ENCODE results near the gene KCNJ6. TPM values are rescaled to one million over a fixed set of nuclear protein-coding genes. Genes with fewer than 3 reads are reported as not detected.

KCNJ6 gene
- total RNA-seq, 1 donor from 2014 or later, result 10.5 TPM

DNA sequence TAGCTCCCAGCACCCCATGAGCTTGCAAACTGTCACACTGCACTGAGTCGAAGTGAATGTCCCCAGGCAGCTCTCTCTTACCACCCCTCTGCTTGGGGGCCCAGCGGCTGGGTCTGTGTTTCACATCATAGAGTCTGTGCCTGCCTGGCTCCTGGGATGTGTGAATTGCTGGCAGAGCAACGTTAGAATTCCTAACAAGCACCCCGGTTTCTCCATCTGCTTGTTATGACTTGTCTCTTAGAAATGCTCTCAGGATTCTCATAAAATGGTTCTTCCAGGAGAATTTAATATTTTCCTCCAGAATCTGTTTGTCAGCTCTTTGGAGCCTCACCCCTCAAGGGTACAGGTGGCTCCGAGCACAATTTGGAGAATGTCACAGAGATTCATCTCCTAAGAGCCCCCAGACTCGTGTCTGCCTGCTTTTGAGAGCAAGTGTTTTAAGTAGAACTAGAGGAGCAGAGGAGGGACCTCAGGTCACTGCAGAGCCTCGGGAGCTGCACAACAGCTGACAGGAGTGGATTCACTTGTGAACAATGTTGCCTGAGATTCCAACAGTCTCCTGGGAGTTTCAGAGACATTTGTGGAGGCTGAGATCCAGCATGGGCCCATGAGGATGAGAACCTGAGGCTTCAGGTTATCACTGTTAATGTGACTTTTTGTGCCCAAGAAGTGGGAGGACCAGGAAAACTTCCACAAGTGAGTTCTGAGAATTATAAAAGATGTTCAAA lies 131.5 kb downstream of the KCNJ6 start:
- no peak for DNase-seq (ENCODE audit: extremely low spot score, unreplicated experiment)
- Mint-ChIP-seq H3K36me3 (ENCODE audit: unreplicated experiment) (peaks cover 5% of the 10 kb centered on the region), H3K27me3 (ENCODE audit: unreplicated experiment) (no peaks in the 10 kb centered on the region), H3K9me3 (ENCODE audit: unreplicated experiment) (peaks cover 7% of the 10 kb centered on the region), H3K4me3 (ENCODE audit: unreplicated experiment) (no peak overlapping the region), H3K27ac (ENCODE audit: unreplicated experiment) (peak overlapping the region; percentile 47), H3K4me1 (ENCODE audit: unreplicated experiment) (peaks cover 39% of the 10 kb centered on the region)
- TF ChIP-seq, protein P1, sequence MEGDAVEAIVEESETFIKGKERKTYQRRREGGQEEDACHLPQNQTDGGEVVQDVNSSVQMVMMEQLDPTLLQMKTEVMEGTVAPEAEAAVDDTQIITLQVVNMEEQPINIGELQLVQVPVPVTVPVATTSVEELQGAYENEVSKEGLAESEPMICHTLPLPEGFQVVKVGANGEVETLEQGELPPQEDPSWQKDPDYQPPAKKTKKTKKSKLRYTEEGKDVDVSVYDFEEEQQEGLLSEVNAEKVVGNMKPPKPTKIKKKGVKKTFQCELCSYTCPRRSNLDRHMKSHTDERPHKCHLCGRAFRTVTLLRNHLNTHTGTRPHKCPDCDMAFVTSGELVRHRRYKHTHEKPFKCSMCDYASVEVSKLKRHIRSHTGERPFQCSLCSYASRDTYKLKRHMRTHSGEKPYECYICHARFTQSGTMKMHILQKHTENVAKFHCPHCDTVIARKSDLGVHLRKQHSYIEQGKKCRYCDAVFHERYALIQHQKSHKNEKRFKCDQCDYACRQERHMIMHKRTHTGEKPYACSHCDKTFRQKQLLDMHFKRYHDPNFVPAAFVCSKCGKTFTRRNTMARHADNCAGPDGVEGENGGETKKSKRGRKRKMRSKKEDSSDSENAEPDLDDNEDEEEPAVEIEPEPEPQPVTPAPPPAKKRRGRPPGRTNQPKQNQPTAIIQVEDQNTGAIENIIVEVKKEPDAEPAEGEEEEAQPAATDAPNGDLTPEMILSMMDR (IDR thresholded peaks at IDR 0.05), result no peak

DNA sequence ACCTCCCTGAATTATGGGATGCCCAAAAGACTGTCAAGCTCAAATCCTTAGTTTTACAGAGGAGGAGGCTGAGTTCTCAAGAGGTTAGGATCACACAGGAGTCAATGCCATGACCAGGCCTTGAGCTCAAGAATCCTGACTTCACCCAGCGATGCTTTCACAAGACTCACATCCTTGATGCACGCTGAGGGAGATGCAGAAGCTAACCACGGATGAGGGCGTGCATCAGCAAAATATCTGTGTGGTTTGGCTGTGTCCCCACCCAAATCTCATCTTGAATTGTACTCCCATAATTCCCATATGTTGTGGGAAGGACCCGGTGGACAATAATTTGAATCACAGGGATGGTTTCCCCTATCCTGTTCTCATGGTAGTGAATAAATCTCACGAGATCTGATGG lies 133.2 kb downstream of the KCNJ6 start:
- Mint-ChIP-seq H3K4me3 (ENCODE audit: unreplicated experiment) (no peak overlapping the region), H3K36me3 (ENCODE audit: unreplicated experiment) (peaks cover 7% of the 10 kb centered on the region)

DNA sequence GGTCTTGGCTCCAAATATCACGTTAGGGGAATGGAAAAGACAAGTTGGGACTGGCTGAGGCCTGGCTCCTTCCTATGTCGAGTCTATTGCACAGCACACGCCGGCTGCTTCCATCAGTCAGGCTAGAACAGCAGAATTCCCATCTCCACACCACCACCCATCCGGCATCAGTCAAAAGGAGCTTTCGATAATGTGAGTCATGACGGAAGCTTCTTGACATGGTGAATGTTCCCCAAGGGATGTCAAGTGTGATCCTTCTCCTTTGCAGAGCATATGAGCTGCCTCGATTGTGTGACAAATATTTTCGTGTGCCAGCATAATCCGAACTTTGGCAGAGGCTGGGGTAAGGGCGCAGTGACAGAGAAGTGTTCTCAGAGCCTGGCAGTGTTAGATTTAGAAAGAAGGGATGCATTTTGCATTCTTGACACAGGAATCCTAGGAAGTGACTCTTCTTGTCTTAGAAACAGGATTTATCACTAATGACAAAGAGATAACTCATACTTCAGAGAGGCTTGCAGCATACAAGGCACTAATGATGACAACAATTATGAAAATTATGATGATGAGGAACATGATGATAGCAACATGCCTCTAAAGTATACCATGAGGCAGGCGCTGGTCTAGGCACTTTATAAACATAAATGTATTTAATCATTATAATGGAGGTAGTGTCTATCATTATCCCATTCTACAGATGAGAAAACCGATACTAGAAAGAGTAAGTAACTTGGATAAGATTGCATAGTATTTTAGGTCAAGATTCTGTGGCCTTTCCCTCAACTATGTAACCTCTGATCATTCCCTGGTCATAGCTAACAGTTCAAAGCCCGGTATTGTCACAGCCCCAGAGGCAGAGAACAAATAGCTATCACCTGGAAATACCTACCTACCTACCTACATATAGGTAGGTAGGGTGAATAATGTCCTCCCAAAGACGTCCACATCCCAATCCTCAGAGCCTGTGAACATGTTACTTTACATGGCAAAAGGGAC lies 135.0 kb downstream of the KCNJ6 start:
- Mint-ChIP-seq H3K4me1 (ENCODE audit: unreplicated experiment) (peaks cover 18% of the 10 kb centered on the region), H3K4me3 (ENCODE audit: unreplicated experiment) (no peak overlapping the region), H3K27me3 (ENCODE audit: unreplicated experiment) (no peaks in the 10 kb centered on the region), H3K36me3 (ENCODE audit: unreplicated experiment) (peaks cover 11% of the 10 kb centered on the region), H3K27ac (ENCODE audit: unreplicated experiment) (no peak overlapping the region), H3K9me3 (ENCODE audit: unreplicated experiment) (peaks cover 4% of the 10 kb centered on the region)
- TF ChIP-seq, protein P1 (IDR thresholded peaks at IDR 0.05), result no peak
- no peak for DNase-seq (ENCODE audit: extremely low spot score, unreplicated experiment)

More for the DNA sequence above, 133.2 kb downstream of the KCNJ6 start:
- Mint-ChIP-seq H3K4me1 (ENCODE audit: unreplicated experiment) (peaks cover 36% of the 10 kb centered on the region), H3K9me3 (ENCODE audit: unreplicated experiment) (peaks cover 4% of the 10 kb centered on the region), H3K27ac (ENCODE audit: unreplicated experiment) (no peak overlapping the region), H3K27me3 (ENCODE audit: unreplicated experiment) (no peaks in the 10 kb centered on the region)
- no peak for DNase-seq (ENCODE audit: extremely low spot score, unreplicated experiment)
- TF ChIP-seq, protein P1 (IDR thresholded peaks at IDR 0.05), result no peak

DNA sequence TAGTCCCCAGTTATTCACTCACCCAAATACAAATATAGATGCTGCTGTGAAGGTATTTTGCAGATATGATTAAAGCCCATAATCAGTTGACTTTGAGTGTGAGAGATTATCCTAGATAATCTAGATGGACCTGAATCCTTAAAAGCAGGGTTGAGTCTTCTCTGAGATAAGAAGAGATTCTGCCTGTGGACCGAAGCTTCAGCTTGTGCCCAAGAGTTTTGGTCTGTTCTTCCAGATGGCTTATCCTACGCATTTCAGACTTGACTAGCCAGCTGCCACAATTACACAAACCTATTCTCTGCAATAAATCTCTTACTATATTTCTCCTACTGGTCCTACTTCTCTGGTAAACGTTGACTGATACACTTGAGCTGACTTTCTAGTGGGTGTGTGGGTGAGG lies 145.1 kb downstream of the KCNJ6 start:
- H3K27me3 Mint-ChIP-seq (ENCODE audit: unreplicated experiment), result no peaks in the 10 kb centered on the region
- no peaks in the 10 kb centered on the region for H3K36me3 Mint-ChIP-seq (ENCODE audit: unreplicated experiment)
- H3K27ac Mint-ChIP-seq (ENCODE audit: unreplicated experiment), result no peak overlapping the region
- peaks cover 16% of the 10 kb centered on the region for H3K4me1 Mint-ChIP-seq (ENCODE audit: unreplicated experiment)
- DNase-seq (ENCODE audit: extremely low spot score, unreplicated experiment), result no peak
- no peaks in the 10 kb centered on the region for H3K9me3 Mint-ChIP-seq (ENCODE audit: unreplicated experiment)
- no peak overlapping the region for H3K4me3 Mint-ChIP-seq (ENCODE audit: unreplicated experiment)
- TF ChIP-seq, protein P1 (IDR thresholded peaks at IDR 0.05), result no peak

DNA sequence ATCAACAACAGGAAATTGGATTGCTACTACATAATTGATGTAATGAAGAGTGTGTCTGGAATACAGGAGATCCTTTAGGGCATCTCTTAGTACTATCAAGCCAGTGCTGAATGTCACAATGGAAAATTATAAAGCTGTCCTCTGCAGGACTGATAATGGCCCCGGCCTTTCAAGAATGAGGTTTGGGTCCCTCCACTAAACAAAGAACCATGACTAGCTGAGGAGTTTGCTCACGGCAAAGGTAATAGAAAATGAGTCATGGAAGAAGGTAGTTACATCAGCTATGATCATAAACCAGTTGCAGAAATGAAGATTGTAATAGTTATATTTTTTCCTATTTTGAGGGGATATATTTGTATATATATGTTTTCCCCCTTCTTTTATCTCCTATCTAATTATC lies 145.8 kb downstream of the KCNJ6 start:
- Mint-ChIP-seq H3K4me1 (ENCODE audit: unreplicated experiment) (peaks cover 16% of the 10 kb centered on the region), H3K9me3 (ENCODE audit: unreplicated experiment) (no peaks in the 10 kb centered on the region), H3K27ac (ENCODE audit: unreplicated experiment) (no peak overlapping the region), H3K27me3 (ENCODE audit: unreplicated experiment) (no peaks in the 10 kb centered on the region), H3K4me3 (ENCODE audit: unreplicated experiment) (no peak overlapping the region), H3K36me3 (ENCODE audit: unreplicated experiment) (no peaks in the 10 kb centered on the region)
- TF ChIP-seq, protein P1 (IDR thresholded peaks at IDR 0.05), result no peak
- no peak for DNase-seq (ENCODE audit: extremely low spot score, unreplicated experiment)

All from osteocyte (in vitro differentiated cells).